WI38 (cell line): ENCODE results near the gene RND1.
"Not testable (repeated sequence)": the region's sequence is repeated elsewhere in the genome, so short reads cannot be mapped to it uniquely, and the experiment has no call there.

Experiments used
- H3K4me3 ChIP-seq: 2 replicates; pipeline ENCODE4 v1.5.1; 2011; ENCODE audit warnings: low read depth, mild to moderate bottlenecking, control low read depth, low read length
- CTCF ChIP-seq: IDR thresholded peaks from 2 replicates; pipeline ENCODE4 v1.5.1; 2012; ENCODE audit warnings: low read depth, mild to moderate bottlenecking, control low read depth, low read length

The RND1 gene

GRCh38 chr12:48881686-48882314 lies 16.1 kb upstream of the RND1 start:
- TF ChIP-seq CTCF: no peak
- peak overlapping the region; percentile 11 for H3K4me3 ChIP-seq

GRCh38 chr12:48880647-48881046 lies 15.0 kb upstream of the RND1 start:
- H3K4me3 ChIP-seq: no peak overlapping the region
- TF ChIP-seq CTCF: no peak

GRCh38 chr12:48878548-48878947 lies 12.9 kb upstream of the RND1 start:
- TF ChIP-seq CTCF: no peak
- no peak overlapping the region for H3K4me3 ChIP-seq

GRCh38 chr12:48875944-48876515 lies 10.4 kb upstream of the RND1 start:
- no peak overlapping the region for H3K4me3 ChIP-seq
- no peak for TF ChIP-seq CTCF

GRCh38 chr12:48873534-48873933 lies 7.9 kb upstream of the RND1 start:
- not testable (repeated sequence) for H3K4me3 ChIP-seq

- TF ChIP-seq CTCF: no peak
- no peak overlapping the region for H3K4me3 ChIP-seq
Measured at GRCh38 chr12:48873096-48873495, 7.4 kb upstream of the RND1 start.

GRCh38 chr12:48869191-48869590 lies 3.5 kb upstream of the RND1 start:
- TF ChIP-seq CTCF: no peak
- no peak overlapping the region for H3K4me3 ChIP-seq

GRCh38 chr12:48868451-48868850 lies 2.8 kb upstream of the RND1 start:
- no peak for TF ChIP-seq CTCF
- no peak overlapping the region for H3K4me3 ChIP-seq
